GM10847 (cell line): ENCODE measurements around the gene CDC42EP4.

Experiments
- POLR2A ChIP-seq: IDR thresholded peaks from 2 replicates; pipeline ENCODE4 v1.6.1; 2011; ENCODE audit not compliant: insufficient read length; ENCODE audit errors: extremely low read depth

Gene CDC42EP4

GRCh38 chr17:73311781-73312641 lies at the start of gene CDC42EP4:
CDC42EP4 (minus strand) TSS chr17:73312001; CDS start chr17:73286500, 25,501 bp downstream.
- peak; percentile 50 for TF ChIP-seq POLR2A

GRCh38 chr17:73360961-73361761 lies 49.4 kb upstream of the CDC42EP4 start:
- TF ChIP-seq POLR2A: no peak

- no peak for TF ChIP-seq POLR2A
Measured at GRCh38 chr17:73359987-73360410, 48.2 kb upstream of the CDC42EP4 start.

- TF ChIP-seq POLR2A: no peak
Measured at GRCh38 chr17:73359352-73359751, 47.6 kb upstream of the CDC42EP4 start.

DNA sequence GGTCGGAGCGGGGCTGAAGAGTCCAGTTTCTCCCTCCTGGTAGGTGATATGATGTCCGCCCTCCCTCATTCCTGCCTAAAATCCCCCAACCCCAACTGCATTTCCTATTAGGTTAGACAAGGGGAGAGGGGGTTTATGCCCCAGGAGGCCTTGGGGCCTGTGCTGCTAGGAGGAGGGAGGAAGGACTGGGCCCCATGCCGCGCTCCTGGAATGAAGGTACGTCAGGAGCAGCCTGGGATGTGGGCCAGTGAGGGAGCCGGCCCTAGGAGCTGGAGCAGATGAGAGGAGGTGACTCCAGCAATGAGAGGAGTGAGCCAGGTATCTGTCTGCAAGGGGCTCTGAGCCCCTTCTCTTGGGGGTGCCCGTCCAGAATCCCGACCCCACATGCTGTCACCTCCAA lies 46.9 kb upstream of the CDC42EP4 start:
- no peak for TF ChIP-seq POLR2A

- TF ChIP-seq POLR2A: no peak
Measured at GRCh38 chr17:73357981-73358380, 46.2 kb upstream of the CDC42EP4 start.

GRCh38 chr17:73357318-73357717 lies 45.5 kb upstream of the CDC42EP4 start:
- no peak for TF ChIP-seq POLR2A

DNA sequence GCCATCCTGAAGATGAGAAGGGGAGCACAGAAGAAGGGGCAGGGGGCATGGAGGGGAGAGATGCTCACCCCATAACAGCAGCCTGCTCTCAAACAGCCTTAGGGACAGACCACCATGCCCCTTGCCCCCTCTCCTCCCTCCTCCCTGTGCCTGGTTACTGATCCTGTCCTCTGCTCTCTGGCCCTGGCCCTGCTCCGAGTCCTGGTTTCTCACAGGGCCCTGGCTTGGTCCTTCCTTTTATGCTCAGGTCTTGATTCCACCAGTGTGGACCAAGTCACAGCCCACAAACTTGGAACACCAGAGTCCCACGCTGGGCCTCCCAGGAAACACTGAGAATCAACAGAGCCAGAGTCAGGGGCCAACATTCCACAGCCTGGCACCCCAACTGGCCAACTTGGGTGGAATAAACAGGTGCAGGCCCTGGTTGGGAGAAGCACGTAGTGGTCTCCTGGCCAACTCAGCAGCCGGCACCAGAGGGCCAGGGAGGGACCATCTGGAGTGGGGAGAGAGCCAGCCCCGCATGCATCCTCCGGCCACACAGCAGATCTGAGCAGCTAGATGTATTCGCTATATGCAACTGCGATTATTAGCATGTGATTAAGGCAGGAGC lies 44.9 kb upstream of the CDC42EP4 start:
- no peak for TF ChIP-seq POLR2A

DNA sequence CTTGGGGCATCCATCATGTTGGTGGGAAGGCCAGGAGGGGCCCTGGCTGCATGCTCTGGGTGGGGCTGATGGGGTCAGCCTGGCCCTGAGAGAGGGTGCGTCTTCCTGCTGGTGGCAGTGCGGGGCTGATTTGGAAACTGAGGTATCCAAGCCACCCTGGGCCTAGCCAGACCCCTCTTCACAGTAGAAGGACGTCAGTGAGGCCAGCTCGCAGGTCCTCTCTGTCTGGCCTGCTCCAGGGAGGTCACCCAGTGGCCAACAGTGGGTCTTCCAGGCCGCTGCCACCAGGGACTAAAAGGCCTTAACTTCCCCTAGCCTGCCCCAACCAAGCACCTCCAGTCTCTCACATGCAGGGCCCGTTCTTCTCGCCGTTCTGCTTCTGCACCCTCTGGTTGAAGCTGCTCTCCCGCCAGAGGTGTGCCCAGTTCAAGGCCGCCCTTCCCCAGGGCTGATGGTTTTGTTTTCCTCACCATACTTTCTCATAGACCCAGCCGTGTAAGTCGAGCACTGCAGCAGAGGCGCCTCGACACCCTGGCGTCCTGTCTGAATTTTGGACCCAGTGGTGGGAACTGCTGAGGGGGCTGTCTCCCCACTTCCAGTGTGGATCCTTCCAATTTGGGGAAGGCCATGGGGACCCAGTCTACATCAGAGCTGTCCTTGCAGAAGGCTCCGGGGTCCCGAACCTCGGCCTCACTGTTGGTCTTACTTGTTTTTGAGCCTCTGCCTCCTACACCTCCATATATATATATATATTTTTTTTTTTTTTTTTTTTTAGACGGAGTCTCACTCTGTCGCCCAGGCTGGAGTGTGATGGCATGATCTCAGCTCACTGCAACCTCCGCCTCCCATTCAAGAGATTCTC lies 42.9 kb upstream of the CDC42EP4 start:
- TF ChIP-seq POLR2A: no peak

- no peak for TF ChIP-seq POLR2A
Measured at GRCh38 chr17:73352261-73352660, 40.5 kb upstream of the CDC42EP4 start.

DNA sequence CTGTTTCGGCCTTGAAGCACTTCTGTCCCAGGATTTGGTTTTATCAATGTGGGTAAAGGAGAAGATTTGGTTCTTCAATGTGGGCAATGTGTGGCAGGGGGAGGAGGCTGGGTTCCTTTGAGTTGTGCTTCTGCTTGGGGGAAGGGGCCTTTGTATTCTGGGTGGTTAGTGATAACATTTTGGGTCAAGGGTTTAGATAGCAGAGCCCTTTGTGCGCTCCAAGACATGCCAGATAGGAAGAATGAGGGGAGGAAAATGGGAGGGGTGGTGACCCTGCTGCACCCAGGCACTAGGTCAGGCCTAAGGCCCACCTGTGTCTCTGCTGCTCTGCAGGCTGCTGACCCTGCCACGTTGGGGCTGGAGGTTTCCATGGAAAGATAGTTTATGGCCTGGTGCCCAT lies 40.0 kb upstream of the CDC42EP4 start:
- TF ChIP-seq POLR2A: no peak

DNA sequence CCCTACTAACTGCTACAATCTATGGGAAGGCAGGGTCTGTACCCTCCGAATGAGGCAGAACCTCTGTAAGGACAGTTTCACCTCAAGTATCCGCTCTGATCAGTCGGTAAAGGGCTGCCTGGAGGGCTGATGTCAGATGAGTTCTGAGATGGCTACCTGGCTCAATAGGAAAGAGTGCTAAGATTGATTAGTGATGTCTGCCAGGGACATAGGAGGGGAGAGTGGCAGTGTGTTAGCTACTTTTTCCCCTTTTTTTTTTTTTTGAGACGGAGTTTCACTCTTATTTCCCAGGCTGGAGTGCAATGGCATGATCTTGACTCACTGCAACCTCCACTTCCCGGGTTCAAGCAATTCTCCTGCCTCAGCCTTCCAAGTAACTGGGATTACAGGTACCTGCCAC lies 39.1 kb upstream of the CDC42EP4 start:
- no peak for TF ChIP-seq POLR2A

- TF ChIP-seq POLR2A: no peak
Measured at GRCh38 chr17:73349647-73350046, 37.8 kb upstream of the CDC42EP4 start.

GRCh38 chr17:73349138-73349537 lies 37.3 kb upstream of the CDC42EP4 start:
- no peak for TF ChIP-seq POLR2A

DNA sequence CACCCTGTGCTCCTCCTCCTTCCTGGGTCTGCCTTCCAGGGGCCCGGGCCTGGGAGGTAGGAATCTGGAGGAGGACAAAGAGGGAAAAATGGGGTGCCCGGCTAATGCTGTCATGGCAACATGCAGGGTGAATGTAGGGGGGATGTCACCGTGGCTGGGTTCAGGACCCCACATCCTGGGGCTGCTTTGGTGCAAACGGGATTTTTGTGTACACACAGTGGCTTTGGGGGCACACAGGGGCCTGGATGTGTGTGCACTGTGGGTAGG lies 37.0 kb upstream of the CDC42EP4 start:
- TF ChIP-seq POLR2A: no peak

GRCh38 chr17:73348018-73348828 lies 36.4 kb upstream of the CDC42EP4 start:
- no peak for TF ChIP-seq POLR2A
